GM12878 (cell line): ENCODE measurements around the gene MYPN. TPM values are rescaled to one million over a fixed set of nuclear protein-coding genes. Genes with fewer than 3 reads are reported as not detected.

Source experiments
- ATAC-seq: fragments of 200-7000 bp; cut with Tn5 transposase; 3 replicates; pipeline ENCODE4 v1.9.1; 2020; ENCODE audit warnings: mild to moderate bottlenecking, moderate library complexity
- BruUV-seq: library from RNA; stranded (reverse); fragments of 400-500 nt; replicated peaks from 2 replicates; lab custom pipeline; 2021; lab: Mats Ljungman, UMichigan
- CTCF ChIA-PET: fragments of 300-600 bp; sonication (Branson Sonifier 250); formaldehyde crosslinking; extraction: SDS; loops from one replicate; lab custom pipeline; 2021; ENCODE audit warnings: inconsistent platforms; lab: Yijun Ruan, JAX
- POLR2A ChIA-PET: fragments of 350-600 bp; formaldehyde crosslinking; extraction: SDS; loops from one replicate; lab custom pipeline; 2021; ENCODE audit warnings: inconsistent platforms; lab: Charles Lee
- RAD21 ChIA-PET: fragments of 300-600 bp; sonication (Branson Sonifier 250); formaldehyde crosslinking; loops from one replicate; lab custom pipeline; 2023; ENCODE audit warnings: antibody characterized with exemption; ENCODE audit not compliant: unreplicated experiment; lab: Charles Lee
- SMC1A ChIA-PET: fragments of 300-600 bp; sonication (Branson Sonifier 250); formaldehyde crosslinking; loops from one replicate; lab custom pipeline; 2023; ENCODE audit not compliant: unreplicated experiment, uncharacterized antibody; lab: Charles Lee
- DNase-seq: peaks from one replicate; pipeline ENCODE4 v3.0.0-alpha.2; 2011; ENCODE audit warnings: low read depth, low spot score
- FAIRE-seq: peaks from 3 replicates; lab custom pipeline; 2011; peaks lifted over from hg19 to GRCh38; lab: Jason Lieb, UNC
- H2AFZ ChIP-seq: 2 replicates; pipeline ENCODE4 v1.6.0; 2011; ENCODE audit warnings: low read depth, low read length, control low read depth; ENCODE audit not compliant: control insufficient read depth
- H3K27ac ChIP-seq: 2 replicates; pipeline ENCODE4 v1.5.1; 2011; ENCODE audit warnings: control low read depth; ENCODE audit not compliant: control insufficient read depth, insufficient read depth
- H3K27me3 ChIP-seq, 2 experiments: replicated peaks in 1 of 2; 2 replicates each; pipeline versions ENCODE4 v1.6.0 to v1.6.1; 2011; ENCODE audit warnings: low read length in 1 of 2; ENCODE audit not compliant: control insufficient read depth in 2 of 2, insufficient read depth in 2 of 2
- H3K36me3 ChIP-seq, 2 experiments: 2 replicates each; pipeline ENCODE4 v1.5.1; 2011; ENCODE audit warnings: low read length in 1 of 2; ENCODE audit not compliant: control insufficient read depth in 2 of 2, insufficient read depth in 2 of 2
- H3K4me1 ChIP-seq: 2 replicates; pipeline ENCODE4 v1.6.1; 2011; ENCODE audit warnings: mild to moderate bottlenecking, low read length, moderate library complexity, mixed read lengths; ENCODE audit not compliant: control insufficient read depth, insufficient read depth
- H3K4me2 ChIP-seq: 2 replicates; pipeline ENCODE4 v1.6.0; 2011; ENCODE audit warnings: control low read depth; ENCODE audit not compliant: control insufficient read depth, insufficient read depth
- H3K4me3 ChIP-seq: fragments of 200-600 bp; sonication (generic); 2 replicates; pipeline ENCODE4 v1.5.1; 2016
- H3K79me2 ChIP-seq: 2 replicates; pipeline ENCODE4 v1.6.0; 2011; ENCODE audit warnings: low read length; ENCODE audit not compliant: control insufficient read depth, insufficient read depth
- H3K9ac ChIP-seq: 2 replicates; pipeline ENCODE4 v1.8.0; 2011; ENCODE audit warnings: low read length, control low read depth, mixed read lengths; ENCODE audit not compliant: control insufficient read depth, insufficient read depth
- H3K9me3 ChIP-seq: replicated peaks from 3 replicates; pipeline ENCODE4 v1.5.1; 2011; ENCODE audit warnings: mild to moderate bottlenecking, low read length; ENCODE audit not compliant: control insufficient read depth, insufficient read depth
- H4K20me1 ChIP-seq: 2 replicates; pipeline ENCODE4 v1.6.0; 2011; ENCODE audit not compliant: control insufficient read depth, insufficient read depth
- EED ChIP-seq: sonication (generic); IDR thresholded peaks from 2 replicates; pipeline ENCODE4 v1.6.1; 2016; ENCODE audit warnings: antibody characterized with exemption, low read depth
- POLR2AphosphoS2 ChIP-seq: IDR thresholded peaks from 2 replicates; pipeline ENCODE4 v1.6.1; 2011; ENCODE audit warnings: low read depth, mild to moderate bottlenecking, low read length, improper control_type of control experiment, moderate library complexity
- WGBS: methylation state at CpG from one replicate; pipeline ENCODE4 v1.1.6; 2016; ENCODE audit warnings: low lambda C conversion rate; ENCODE audit not compliant: insufficient replicate concordance, insufficient coverage; ENCODE audit errors: missing lambda C conversion rate; 5-methylcytosine and 5-hydroxymethylcytosine counted together
- in situ Hi-C: fragments of 300-500 bp; cut with MboI; formaldehyde crosslinking; loops from 9 replicates; pipeline ENCODE4 v1.14.3; 2018; ENCODE audit warnings: mixed read lengths
- intact Hi-C: fragments of 100-400 bp; cut with micrococcal nuclease; formaldehyde crosslinking; loops from one replicate; pipeline ENCODE4 v1.14.2; 2022; ENCODE audit not compliant: unreplicated experiment
- polyA plus RNA-seq, 11 experiments: library from polyadenylated mRNA; depleted of rRNA in 4 of 11; unstranded in 6 of 11; stranded (reverse) in 5 of 11; fragments of >200 nt; fragmentation: Nextera tagmentation in 4 of 11; fragmentation: Illumina TruSeq in 1 of 11; extraction: Ambion mirVana in 4 of 11; extraction: Trizol in 1 of 11; gene quantifications; 1 replicate in 1 of 11; 2 replicates in 10 of 11; pipeline versions ENCODE4 v1.2.1 to v1.2.3, GENCODE V29; 2011 to 2016; ENCODE audit warnings: inconsistent platforms in 2 of 11, missing spikeins in 2 of 11, low read depth in 1 of 11
- total RNA-seq, 4 experiments: library from RNA; depleted of rRNA in 3 of 4; stranded (reverse); fragments of >200 nt in 3 of 4; fragmentation: Illumina TruSeq in 1 of 4; extraction: Trizol in 1 of 4; gene quantifications; 2 replicates each; pipeline versions ENCODE4 v1.2.1 to v1.2.3, GENCODE V29; 2013 to 2021

MYPN gene
- total and polyA plus RNA-seq, 10 of the 15 experiments (the other 5 are each of a cell fraction or from before 2014, with no cell fraction given) = 0.01 to 0.02 TPM; not detected in 8

DNA sequence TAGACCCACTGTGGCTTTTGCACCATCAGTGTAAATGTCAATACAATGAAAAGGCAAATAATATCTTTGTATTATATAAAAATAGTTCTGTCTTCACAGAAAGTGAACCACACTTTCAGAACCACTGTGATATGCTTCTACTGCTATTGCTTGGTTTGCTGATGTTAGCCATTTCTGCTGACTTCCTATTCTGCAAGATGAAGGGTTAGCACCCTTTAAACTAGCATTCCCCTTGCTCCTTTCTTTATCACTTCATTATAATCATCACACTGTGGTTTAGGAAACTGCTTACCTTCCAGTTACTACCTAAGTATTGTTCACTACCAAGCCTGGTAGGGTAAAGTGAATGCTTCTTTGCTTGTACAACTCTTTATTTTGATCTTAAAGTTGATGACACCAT is 29.2 kb downstream of the MYPN start:
- no peak for FAIRE-seq
- Histone ChIP-seq H2AFZ (no peak overlapping the region), H4K20me1 (no peaks in the 10 kb centered on the region), H3K27me3 (no peaks in the 10 kb centered on the region; a peak in 2 of 4 replicates), H3K4me1 (no peaks in the 10 kb centered on the region), H3K36me3 (no peaks in the 10 kb centered on the region)
- ATAC-seq = no peak
- TF ChIP-seq EED = no peak
- TF ChIP-seq, all 136 proteins: peak for 0
- in situ Hi-C loops (no loop called here), intact Hi-C loops (no loop called here)
- Histone ChIP-seq H3K79me2 (no peaks in the 10 kb centered on the region), H3K9me3 (no peaks in the 10 kb centered on the region), H3K4me2 (no peak overlapping the region), H3K27ac (no peak overlapping the region), H3K9ac (no peak overlapping the region), H3K4me3 (no peak overlapping the region)
- ChIA-PET POLR2A (no interaction called here), CTCF (no interaction called here), RAD21 (no interaction called here), SMC1A (interaction anchor here (1.4 kb wide), 1 partner anchor 54 kb away, joined by 3 read pairs; no protein-coding TSS in a partner anchor)
- no TSS peak for BruUV-seq
- no peak for DNase-seq

DNA sequence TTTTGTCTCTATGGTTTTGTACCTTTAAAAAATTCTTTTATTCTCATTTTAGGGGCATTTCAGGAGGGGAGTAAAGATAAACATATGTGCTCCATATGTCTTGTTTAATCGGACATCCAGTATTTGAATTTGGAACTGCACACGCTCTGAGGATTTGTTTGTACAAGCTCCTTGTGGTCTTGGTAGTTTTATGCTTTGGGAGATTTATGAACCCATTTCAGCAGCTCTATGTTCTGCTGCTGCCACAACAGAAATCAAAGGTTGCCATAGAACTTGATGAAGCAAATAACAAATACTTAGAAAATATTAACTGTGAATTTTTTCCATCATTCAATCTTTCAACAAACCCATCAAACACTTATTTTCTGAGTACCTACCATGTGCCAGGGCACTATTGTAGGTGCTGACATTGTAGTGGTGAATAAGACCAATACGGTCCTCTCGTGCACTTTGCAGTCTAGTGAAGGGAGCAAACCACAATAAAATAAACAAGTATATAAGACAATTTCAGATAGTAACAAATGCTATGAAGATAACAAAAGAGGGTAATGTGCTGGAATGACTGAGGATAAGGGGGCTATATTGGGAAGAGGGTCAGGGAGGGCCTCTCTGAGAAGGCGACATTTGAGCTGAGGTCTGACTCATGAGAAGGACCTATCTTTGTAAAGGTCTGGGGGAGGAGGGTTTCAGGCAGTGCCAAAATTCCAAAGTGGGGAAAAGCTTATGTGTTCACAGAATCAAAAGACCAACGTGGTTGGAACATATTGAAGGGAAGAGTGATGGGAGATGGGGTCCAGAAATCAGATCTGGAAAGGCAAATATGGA is 30.4 kb downstream of the MYPN start:
- DNase-seq (no peak), FAIRE-seq (no peak), ATAC-seq (no peak)
- Histone ChIP-seq H4K20me1 (no peaks in the 10 kb centered on the region), H2AFZ (no peak overlapping the region), H3K4me3 (no peak overlapping the region), H3K4me1 (no peaks in the 10 kb centered on the region), H3K9ac (no peak overlapping the region), H3K36me3 (no peaks in the 10 kb centered on the region), H3K27me3 (no peaks in the 10 kb centered on the region; a peak in 1 of 4 replicates), H3K27ac (no peak overlapping the region), H3K9me3 (no peaks in the 10 kb centered on the region), H3K4me2 (no peak overlapping the region), H3K79me2 (no peaks in the 10 kb centered on the region)
- RAD21 ChIA-PET = interaction anchor here (1.0 kb wide), 1 partner anchor 18 kb away, joined by 3 read pairs; no protein-coding TSS in a partner anchor
- no TSS peak for BruUV-seq
- in situ Hi-C loops = no loop called here
- WGBS = 46% methylated on average over 6 of the region's 6 CpGs
- POLR2A ChIA-PET = no interaction called here
- CTCF ChIA-PET = interaction anchor here (0.6 kb wide), 1 partner anchor 158 kb away, joined by 3 read pairs; no protein-coding TSS in a partner anchor
- intact Hi-C loops = no loop called here
- SMC1A ChIA-PET = interaction anchor here (0.6 to 1.4 kb wide), 2 partner anchors 56 to 285 kb away, joined by 3 read pairs; no protein-coding TSS in a partner anchor
- TF ChIP-seq EED = no peak
- no peak for TF ChIP-seq POLR2AphosphoS2
